NCI-H460 (cell line): ENCODE measurements around the gene CCR3. TPM values are rescaled to one million over a fixed set of nuclear protein-coding genes. Genes with fewer than 3 reads are reported as not detected.

Experiments used
- DNase-seq: peaks from one replicate; pipeline ENCODE4 v3.0.0-alpha.2; 2016; ENCODE audit warnings: low read depth; ENCODE audit errors: extremely low read depth
- total RNA-seq: library from RNA; depleted of rRNA; stranded (reverse); fragments of >200 nt; shearing (Covaris generic); gene quantifications from 2 replicates; pipeline ENCODE4 v1.2.3, GENCODE V29; 2014; rRNA removed

The CCR3 gene
- total RNA-seq, 1 experiment from 2014 or later, result not detected

GRCh38 chr3:46293991-46294833 is 52.0 kb downstream of the CCR3 start:
- DNase-seq, result no peak

DNA sequence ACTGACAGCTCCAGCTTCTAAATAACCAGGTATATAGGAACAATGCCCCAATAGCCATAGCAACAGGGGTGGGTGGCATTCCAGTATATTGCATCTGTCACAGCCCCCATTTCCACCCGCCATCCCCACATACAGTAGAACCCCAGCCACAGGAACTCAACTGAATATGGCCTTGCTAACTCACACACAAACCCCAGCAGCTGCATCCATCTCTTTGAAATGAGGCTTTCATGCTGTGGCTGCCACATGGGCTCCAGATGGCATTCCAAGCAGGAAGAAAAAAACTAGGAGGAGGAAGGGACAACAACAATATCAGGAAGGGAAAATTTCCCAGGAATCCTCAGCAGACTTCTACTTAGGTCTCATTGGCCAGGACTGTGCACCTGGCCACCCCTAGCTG is 54.6 kb downstream of the CCR3 start:
- DNase-seq, result no peak

GRCh38 chr3:46297658-46298423 is 55.6 kb downstream of the CCR3 start:
- no peak for DNase-seq

DNA sequence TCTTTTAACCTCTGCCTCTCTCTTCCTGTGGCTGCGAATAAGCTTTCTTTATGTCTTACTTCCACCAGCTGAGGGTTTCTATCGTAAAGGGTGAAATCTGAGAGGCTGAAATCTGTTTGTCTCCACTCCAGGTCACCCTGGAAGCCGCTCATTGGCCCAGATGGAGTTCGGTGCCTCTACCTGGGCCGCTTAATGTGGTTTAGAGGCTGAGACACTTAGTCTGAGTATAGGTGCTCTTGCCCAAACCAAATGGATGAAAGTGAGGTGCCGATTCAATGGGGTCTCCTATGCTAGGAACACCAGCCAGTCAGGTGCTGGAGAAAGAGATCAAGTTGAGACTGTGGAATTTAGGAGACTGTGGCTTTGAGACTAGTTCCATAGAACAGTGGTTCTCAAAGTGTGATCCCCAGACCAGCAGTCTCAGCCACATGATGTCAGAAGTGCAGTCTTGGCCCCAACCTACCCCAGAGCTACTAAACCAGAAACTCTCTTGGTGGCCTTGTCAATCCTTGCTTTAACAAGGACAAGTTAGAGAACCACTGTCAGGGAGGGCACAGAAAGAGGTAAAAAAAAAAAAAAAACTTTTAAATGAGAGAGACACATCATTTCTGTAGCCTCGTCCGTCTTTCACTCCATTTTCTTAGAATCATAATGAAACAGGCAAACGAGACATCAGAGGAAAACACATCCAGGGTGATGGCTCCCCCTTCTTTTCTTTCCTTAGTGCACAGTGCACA is 56.8 kb downstream of the CCR3 start:
- DNase-seq, result no peak

DNA sequence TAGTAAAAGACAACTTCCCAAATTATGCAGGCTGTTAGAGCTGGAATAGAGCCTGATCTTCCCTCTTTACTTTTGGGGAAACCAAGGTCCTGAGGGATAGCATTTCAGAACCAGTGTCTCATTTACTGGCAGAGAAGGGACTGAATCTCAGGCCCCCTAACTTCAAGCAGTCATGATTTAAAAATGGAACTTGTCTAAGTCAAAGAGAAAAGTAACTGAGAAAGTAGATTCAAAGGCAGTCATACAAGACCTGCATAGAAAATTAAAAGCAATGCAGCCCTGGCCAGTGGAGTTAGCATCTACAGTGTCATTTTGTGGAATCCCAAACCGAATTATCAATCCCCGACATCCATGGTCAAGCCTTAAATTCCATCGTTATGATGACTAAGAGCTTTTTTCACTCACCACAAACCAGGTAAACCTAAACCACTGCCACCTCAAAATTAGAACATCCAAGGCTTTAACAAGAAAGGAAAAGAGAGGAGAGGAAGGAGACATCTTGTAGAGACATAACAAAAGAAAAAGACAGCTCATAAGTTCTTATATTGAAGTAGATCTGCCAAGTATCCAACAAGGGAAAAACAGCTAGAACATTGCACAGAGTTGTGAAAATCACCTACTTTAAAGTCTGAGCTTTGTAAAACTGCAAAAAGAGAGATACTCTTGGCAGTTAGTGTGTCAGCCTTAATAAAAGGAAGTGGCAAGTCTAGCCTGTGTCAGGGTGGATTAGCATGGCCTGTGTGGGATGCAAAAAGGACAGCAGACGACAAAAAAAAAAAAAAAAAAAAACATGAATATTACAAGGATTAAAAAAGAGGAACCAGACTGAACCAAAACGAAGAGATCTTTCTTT is 57.6 kb downstream of the CCR3 start:
- DNase-seq, result no peak

- DNase-seq, result no peak
These were observed 58.2 kb downstream of the CCR3 start for GRCh38 chr3:46300461-46300789.

- no peak for DNase-seq
These were observed 59.0 kb downstream of the CCR3 start for GRCh38 chr3:46301122-46301835.

DNA sequence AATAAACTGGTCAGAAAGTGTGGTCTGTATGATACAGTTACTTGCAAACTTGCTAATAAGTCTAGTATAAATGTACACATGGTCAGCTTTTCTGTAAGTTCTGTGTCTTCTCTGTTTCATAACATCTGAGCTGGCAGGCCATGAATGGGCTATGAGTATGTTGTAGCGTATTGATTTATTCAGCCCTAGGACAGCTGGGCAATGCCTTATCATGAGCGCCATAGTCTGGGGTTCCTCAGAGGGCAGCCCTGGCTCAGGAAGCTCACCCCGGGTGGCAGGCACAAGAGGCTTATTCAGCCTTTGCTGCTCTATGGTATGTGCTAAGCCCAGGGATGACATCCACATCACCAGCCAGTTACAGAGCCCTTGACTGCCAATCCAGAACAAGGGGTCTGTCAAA is 61.0 kb downstream of the CCR3 start:
- DNase-seq, result no peak

GRCh38 chr3:46304739-46305138 is 62.5 kb downstream of the CCR3 start:
- no peak for DNase-seq

DNA sequence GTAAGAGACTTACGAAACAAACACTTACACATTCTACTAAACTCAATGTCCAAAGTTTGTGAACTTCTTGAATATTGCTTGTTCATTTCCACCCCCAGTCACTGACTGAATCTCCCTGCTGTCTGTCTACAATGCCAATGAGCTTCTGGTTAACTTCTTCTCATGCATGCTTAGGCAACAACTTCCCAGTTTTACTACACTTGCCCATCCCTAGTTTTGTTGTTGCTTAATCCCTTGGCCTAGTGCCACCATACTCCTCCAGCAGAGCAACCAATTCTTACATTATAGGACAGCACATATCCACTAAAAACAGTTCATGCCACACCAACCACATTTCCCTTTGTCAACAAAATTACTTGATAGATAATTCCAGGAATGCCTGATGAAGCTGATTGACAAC is 70.7 kb downstream of the CCR3 start:
- DNase-seq, result no peak

- no peak for DNase-seq
These were observed 72.3 kb downstream of the CCR3 start for GRCh38 chr3:46314517-46314916.

GRCh38 chr3:46316206-46316605 is 73.9 kb downstream of the CCR3 start:
- no peak for DNase-seq

Other genes starting within 250 kb of the CCR3 start
- gene FYCO1, start 246.6 kb upstream of the CCR3 start, total RNA-seq, result 4.2 and 5.3 TPM in 2 replicates
- not detected in 2 replicates for gene XCR1, start 215.0 kb upstream of the CCR3 start, total RNA-seq
- gene CCR1, start 34.1 kb upstream of the CCR3 start, total RNA-seq, result 0.12 TPM in 2 replicates
- gene CCR2, start 111.7 kb downstream of the CCR3 start, total RNA-seq, result not detected in 2 replicates
- 0.12 TPM in 1 of 2 replicates, not detected in the other for gene CCR5, start 128.5 kb downstream of the CCR3 start, total RNA-seq
- not detected in 2 replicates for gene CCRL2, start 164.8 kb downstream of the CCR3 start, total RNA-seq
- gene LTF, start 222.4 kb downstream of the CCR3 start, total RNA-seq, result not detected in 2 replicates